Duodenal mucosa (tissue), 2 donors: ENCODE data around the gene TTBK1.

ENCODE experiments used
- H3K27ac ChIP-seq: one replicate; pipeline ENCODE4 v1.7.0; 2013; ENCODE audit warnings: low read depth, low read length
- H3K27me3 ChIP-seq, 2 donors: one replicate each; pipeline ENCODE4 v1.7.0; 2013; ENCODE audit warnings: low read length in 2 of 2, control low read depth in 1 of 2; ENCODE audit not compliant: insufficient read depth in 2 of 2, control insufficient read depth in 1 of 2
- H3K36me3 ChIP-seq, 2 donors: one replicate each; pipeline ENCODE4 v1.7.0; 2013; ENCODE audit warnings: low read length in 2 of 2, control low read depth in 1 of 2; ENCODE audit not compliant: insufficient read depth in 2 of 2, control insufficient read depth in 1 of 2
- H3K4me1 ChIP-seq, 2 donors: one replicate each; pipeline ENCODE4 v1.7.0; 2013; ENCODE audit warnings: low read length in 2 of 2, control low read depth in 1 of 2; ENCODE audit not compliant: insufficient read depth in 2 of 2, control insufficient read depth in 1 of 2
- H3K4me3 ChIP-seq, 2 donors: one replicate each; pipeline ENCODE4 v1.7.0; 2013; ENCODE audit warnings: low read length in 2 of 2, low read depth in 1 of 2
- H3K9ac ChIP-seq, 2 donors: one replicate each; pipeline ENCODE4 v1.7.0; 2013; ENCODE audit warnings: low read length in 2 of 2, low read depth in 1 of 2
- H3K9me3 ChIP-seq, 2 donors: one replicate each; pipeline ENCODE4 v1.7.0; 2013; ENCODE audit warnings: low read length in 2 of 2, control low read depth in 1 of 2; ENCODE audit not compliant: control insufficient read depth in 1 of 2

TTBK1 gene

GRCh38 chr6:43277643-43278523 is 34.6 kb downstream of the TTBK1 start:
- H3K36me3 ChIP-seq = no peaks in the 10 kb centered on the region

GRCh38 chr6:43278524-43279078 is 35.3 kb downstream of the TTBK1 start:
- Histone ChIP-seq H3K27me3 (no peaks in the 10 kb centered on the region), H3K9me3 (no peaks in the 10 kb centered on the region), H3K4me1 (peaks cover 38 to 47% of the 10 kb centered on the region in 2 donors), H3K4me3 (peak overlapping the region in 1 of 2 donors; percentile 28), H3K27ac (peak overlapping the region; percentile 90), H3K36me3 (no peaks in the 10 kb centered on the region), H3K9ac (peak overlapping the region; percentile 18 to 77)

More at GRCh38 chr6:43277643-43278523, 34.6 kb downstream of the TTBK1 start:
- Histone ChIP-seq H3K4me3 (peak overlapping the region; percentile 1 to 28), H3K27ac (peak overlapping the region; percentile 90), H3K9me3 (no peaks in the 10 kb centered on the region), H3K9ac (peak overlapping the region; percentile 18 to 77), H3K27me3 (no peaks in the 10 kb centered on the region), H3K4me1 (peaks cover 38 to 53% of the 10 kb centered on the region in 2 donors)

DNA sequence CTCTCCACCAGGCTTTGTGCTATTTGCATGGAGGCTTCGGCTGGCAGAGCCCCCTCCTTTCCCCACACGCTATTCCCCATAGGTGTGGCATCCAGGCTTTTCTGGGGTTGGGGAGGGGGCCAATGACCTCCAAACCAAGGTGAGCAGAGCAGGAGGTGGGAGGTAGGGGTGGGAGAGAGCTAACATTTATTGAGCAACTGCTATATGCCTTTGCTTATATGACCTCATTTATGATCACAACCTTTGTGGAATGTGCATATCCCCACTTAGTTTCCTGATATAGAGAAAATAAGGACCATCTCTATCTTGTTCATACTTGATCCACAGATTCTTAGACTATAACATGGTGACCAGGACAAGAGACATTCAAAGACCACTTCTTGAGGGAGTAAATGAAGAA is 37.0 kb downstream of the TTBK1 start:
- no peak overlapping the region for H3K9ac ChIP-seq
- H3K27ac ChIP-seq = no peak overlapping the region
- H3K4me3 ChIP-seq = no peak overlapping the region
- H3K36me3 ChIP-seq = no peaks in the 10 kb centered on the region
- no peaks in the 10 kb centered on the region for H3K27me3 ChIP-seq
- no peaks in the 10 kb centered on the region for H3K9me3 ChIP-seq
- peaks cover 32 to 34% of the 10 kb centered on the region in 2 donors for H3K4me1 ChIP-seq

GRCh38 chr6:43282060-43282459 is 38.8 kb downstream of the TTBK1 start:
- no peak overlapping the region for H3K27ac ChIP-seq
- no peaks in the 10 kb centered on the region for H3K9me3 ChIP-seq
- H3K36me3 ChIP-seq = no peaks in the 10 kb centered on the region
- H3K4me3 ChIP-seq = no peak overlapping the region
- H3K9ac ChIP-seq = no peak overlapping the region
- peaks cover 24 to 30% of the 10 kb centered on the region in 2 donors for H3K4me1 ChIP-seq
- no peaks in the 10 kb centered on the region for H3K27me3 ChIP-seq

DNA sequence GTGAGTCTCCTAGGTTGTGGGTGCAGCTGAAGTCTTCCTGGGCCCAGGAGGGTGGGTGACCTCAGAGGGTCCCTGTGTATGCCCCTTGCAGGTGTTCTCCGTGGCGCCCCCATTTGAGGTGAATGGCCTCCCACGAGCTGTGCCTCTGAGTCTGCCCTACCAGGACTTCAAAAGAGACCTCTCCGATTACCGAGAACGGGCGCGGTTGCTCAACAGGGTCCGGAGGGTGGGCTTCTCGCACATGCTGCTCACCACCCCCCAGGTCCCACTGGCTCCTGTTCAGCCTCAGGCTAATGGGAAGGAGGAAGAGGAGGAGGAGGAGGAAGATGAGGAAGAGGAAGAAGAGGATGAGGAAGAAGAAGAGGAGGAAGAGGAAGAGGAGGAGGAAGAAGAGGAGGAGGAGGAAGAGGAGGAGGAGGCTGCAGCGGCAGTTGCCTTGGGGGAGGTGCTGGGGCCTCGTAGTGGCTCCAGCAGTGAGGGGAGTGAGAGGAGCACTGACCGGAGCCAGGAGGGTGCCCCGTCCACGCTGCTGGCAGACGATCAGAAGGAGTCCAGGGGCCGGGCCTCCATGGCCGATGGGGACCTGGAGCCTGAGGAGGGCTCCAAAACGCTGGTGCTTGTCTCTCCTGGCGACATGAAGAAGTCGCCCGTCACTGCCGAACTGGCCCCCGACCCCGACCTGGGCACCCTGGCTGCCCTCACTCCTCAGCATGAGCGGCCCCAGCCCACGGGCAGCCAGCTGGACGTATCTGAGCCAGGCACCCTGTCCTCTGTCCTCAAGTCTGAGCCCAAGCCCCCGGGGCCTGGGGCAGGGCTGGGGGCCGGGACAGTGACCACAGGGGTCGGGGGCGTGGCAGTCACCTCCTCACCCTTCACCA is 39.6 kb downstream of the TTBK1 start:
- no peaks in the 10 kb centered on the region for H3K9me3 ChIP-seq
- H3K4me3 ChIP-seq = no peak overlapping the region
- H3K36me3 ChIP-seq = no peaks in the 10 kb centered on the region
- no peak overlapping the region for H3K9ac ChIP-seq
- peaks cover 24 to 29% of the 10 kb centered on the region in 2 donors for H3K4me1 ChIP-seq
- H3K27ac ChIP-seq = no peak overlapping the region
- no peaks in the 10 kb centered on the region for H3K27me3 ChIP-seq

- Histone ChIP-seq H3K9me3 (no peaks in the 10 kb centered on the region), H3K4me3 (no peak overlapping the region), H3K9ac (peak overlapping the region in 1 of 2 donors; percentile 32), H3K4me1 (peaks cover 24 to 35% of the 10 kb centered on the region in 2 donors), H3K27me3 (no peaks in the 10 kb centered on the region), H3K27ac (no peak overlapping the region), H3K36me3 (no peaks in the 10 kb centered on the region)
Observed at GRCh38 chr6:43283514-43283901, 40.2 kb downstream of the TTBK1 start.

- peak overlapping the region in 1 of 2 donors; percentile 53 for H3K4me3 ChIP-seq
- H3K9ac ChIP-seq = peak overlapping the region in 1 of 2 donors; percentile 32
- H3K9me3 ChIP-seq = no peaks in the 10 kb centered on the region
Observed at GRCh38 chr6:43283905-43284304, 40.6 kb downstream of the TTBK1 start.

DNA sequence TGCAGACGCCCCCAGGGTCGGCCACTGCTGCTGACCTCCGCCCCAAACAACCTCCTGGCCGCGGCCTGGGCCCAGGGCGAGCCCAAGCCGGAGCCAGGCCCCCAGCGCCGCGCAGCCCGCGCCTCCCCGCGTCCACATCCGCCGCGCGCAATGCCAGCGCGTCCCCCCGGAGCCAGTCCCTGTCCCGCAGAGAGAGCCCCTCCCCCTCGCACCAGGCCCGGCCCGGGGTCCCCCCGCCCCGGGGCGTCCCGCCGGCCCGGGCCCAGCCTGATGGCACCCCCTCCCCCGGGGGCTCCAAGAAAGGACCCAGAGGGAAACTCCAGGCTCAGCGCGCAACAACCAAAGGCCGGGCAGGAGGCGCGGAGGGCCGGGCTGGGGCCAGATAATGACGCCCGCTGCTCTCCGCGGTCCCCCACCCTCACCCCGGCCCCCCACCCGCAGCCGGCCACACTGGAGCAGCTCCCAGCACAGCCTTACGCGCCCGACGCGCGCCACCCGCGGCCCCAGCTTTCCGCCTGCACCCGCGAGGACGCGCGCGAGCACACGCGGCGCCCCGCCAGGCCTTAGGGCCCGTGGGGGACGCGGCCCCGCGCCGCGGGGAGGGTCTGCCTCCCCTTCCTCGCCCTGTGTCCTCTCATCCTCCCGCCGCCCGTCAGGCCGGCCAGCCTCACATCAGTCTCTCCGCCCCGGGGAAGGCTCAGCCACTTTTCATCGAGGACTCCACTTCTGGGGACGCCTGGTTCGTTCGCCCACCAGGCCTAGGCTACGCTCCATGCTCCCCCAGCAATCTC is 41.9 kb downstream of the TTBK1 start:
- Histone ChIP-seq H3K9ac (peak overlapping the region; percentile 39 to 43), H3K9me3 (no peaks in the 10 kb centered on the region), H3K4me3 (peak overlapping the region in 1 of 2 donors; percentile 55), H3K36me3 (no peaks in the 10 kb centered on the region), H3K4me1 (peaks cover 16 to 23% of the 10 kb centered on the region in 2 donors), H3K27ac (no peak overlapping the region), H3K27me3 (no peaks in the 10 kb centered on the region)

More at GRCh38 chr6:43283905-43284304, 40.6 kb downstream of the TTBK1 start:
- no peaks in the 10 kb centered on the region for H3K27me3 ChIP-seq
- no peak overlapping the region for H3K27ac ChIP-seq
- peaks cover 20 to 32% of the 10 kb centered on the region in 2 donors for H3K4me1 ChIP-seq
- no peaks in the 10 kb centered on the region for H3K36me3 ChIP-seq

GRCh38 chr6:43285832-43286231 is 42.6 kb downstream of the TTBK1 start:
- H3K9ac ChIP-seq = no peak overlapping the region
- H3K4me3 ChIP-seq = peak overlapping the region in 1 of 2 donors; percentile 55

More at GRCh38 chr6:43285832-43286231, 42.6 kb downstream of the TTBK1 start:
- peaks cover 21 to 23% of the 10 kb centered on the region in 2 donors for H3K4me1 ChIP-seq
- no peaks in the 10 kb centered on the region for H3K9me3 ChIP-seq
- no peaks in the 10 kb centered on the region for H3K27me3 ChIP-seq
- no peaks in the 10 kb centered on the region for H3K36me3 ChIP-seq
- H3K27ac ChIP-seq = no peak overlapping the region
